K562 (cell line): ENCODE data around the gene CCDC92.

Source experiments
- JUNB ChIP-seq: fragments of 450-650 bp; formaldehyde crosslinking; conservative IDR thresholded peaks from 2 replicates; pipeline ENCODE4 v1.4.0; 2020; ENCODE audit warnings: mild to moderate bottlenecking
- KLF16 ChIP-seq: IDR thresholded peaks from 2 replicates; pipeline ENCODE4 v1.6.1; 2016; ENCODE audit warnings: antibody characterized with exemption
- SETDB1 ChIP-seq: IDR thresholded peaks from one replicate; pipeline ENCODE4 v1.6.1; 2012; ENCODE audit warnings: low read length, control low read depth, inconsistent platforms
- YY1 ChIP-seq, 3 experiments: IDR thresholded peaks; 2 replicates each; pipeline ENCODE4 v1.6.1; 2011; ENCODE audit warnings: low read length in 2 of 3, mild to moderate bottlenecking in 2 of 3, moderate library complexity in 2 of 3, borderline replicate concordance in 1 of 3, control low read depth in 1 of 3, low read depth in 1 of 3; ENCODE audit not compliant: insufficient read depth in 3 of 3, insufficient replicate concordance in 2 of 3, control insufficient read depth in 1 of 3, insufficient read length in 1 of 3; ENCODE audit errors: extremely low read depth in 1 of 3
- ZBTB17 ChIP-seq: fragments of 450-650 bp; formaldehyde crosslinking; IDR thresholded peaks from 2 replicates; pipeline ENCODE4 v1.4.0; 2020; ENCODE audit warnings: mild to moderate bottlenecking
- ZNF586 ChIP-seq: fragments of 450-650 bp; formaldehyde crosslinking; conservative IDR thresholded peaks from 2 replicates; pipeline ENCODE4 v1.4.0; 2020; ENCODE audit warnings: mild to moderate bottlenecking, moderate library complexity
- TF ChIP-seq, protein P1 (sequence below): sonication (generic); formaldehyde crosslinking; IDR thresholded peaks from 2 replicates; pipeline ENCODE4 v1.8.1; 2022; ENCODE audit warnings: missing genetic modification reagents
- TF ChIP-seq, protein P2 (sequence below), 3 experiments: IDR thresholded peaks in 2 of 3; conservative IDR thresholded peaks in 1 of 3; 2 replicates each; pipeline ENCODE4 v1.5.1; 2011 to 2012; ENCODE audit warnings: low read length in 3 of 3, mild to moderate bottlenecking in 3 of 3, control low read depth in 2 of 3, improper control_type of control experiment in 1 of 3, inconsistent platforms in 1 of 3, low read depth in 1 of 3, mixed read lengths in 1 of 3, moderate library complexity in 1 of 3; ENCODE audit not compliant: insufficient read depth in 2 of 3

- no peak for TF ChIP-seq KLF16
- TF ChIP-seq, protein P1, sequence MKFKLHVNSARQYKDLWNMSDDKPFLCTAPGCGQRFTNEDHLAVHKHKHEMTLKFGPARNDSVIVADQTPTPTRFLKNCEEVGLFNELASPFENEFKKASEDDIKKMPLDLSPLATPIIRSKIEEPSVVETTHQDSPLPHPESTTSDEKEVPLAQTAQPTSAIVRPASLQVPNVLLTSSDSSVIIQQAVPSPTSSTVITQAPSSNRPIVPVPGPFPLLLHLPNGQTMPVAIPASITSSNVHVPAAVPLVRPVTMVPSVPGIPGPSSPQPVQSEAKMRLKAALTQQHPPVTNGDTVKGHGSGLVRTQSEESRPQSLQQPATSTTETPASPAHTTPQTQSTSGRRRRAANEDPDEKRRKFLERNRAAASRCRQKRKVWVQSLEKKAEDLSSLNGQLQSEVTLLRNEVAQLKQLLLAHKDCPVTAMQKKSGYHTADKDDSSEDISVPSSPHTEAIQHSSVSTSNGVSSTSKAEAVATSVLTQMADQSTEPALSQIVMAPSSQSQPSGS (CRISPR knock-in tag), result no peak
- TF ChIP-seq YY1 (IDR thresholded peaks at IDR 0.05; ENCODE audit: borderline replicate concordance in 1 of 3, control insufficient read depth in 1 of 3, extremely low read depth in 1 of 3, insufficient read depth in 3 of 3, insufficient read length in 1 of 3, insufficient replicate concordance in 2 of 3, low read depth in 1 of 3, low read length in 2 of 3), result no peak
- TF ChIP-seq ZNF586, result no peak
- TF ChIP-seq JUNB (CRISPR knock-in tag), result no peak
- TF ChIP-seq, protein P2, sequence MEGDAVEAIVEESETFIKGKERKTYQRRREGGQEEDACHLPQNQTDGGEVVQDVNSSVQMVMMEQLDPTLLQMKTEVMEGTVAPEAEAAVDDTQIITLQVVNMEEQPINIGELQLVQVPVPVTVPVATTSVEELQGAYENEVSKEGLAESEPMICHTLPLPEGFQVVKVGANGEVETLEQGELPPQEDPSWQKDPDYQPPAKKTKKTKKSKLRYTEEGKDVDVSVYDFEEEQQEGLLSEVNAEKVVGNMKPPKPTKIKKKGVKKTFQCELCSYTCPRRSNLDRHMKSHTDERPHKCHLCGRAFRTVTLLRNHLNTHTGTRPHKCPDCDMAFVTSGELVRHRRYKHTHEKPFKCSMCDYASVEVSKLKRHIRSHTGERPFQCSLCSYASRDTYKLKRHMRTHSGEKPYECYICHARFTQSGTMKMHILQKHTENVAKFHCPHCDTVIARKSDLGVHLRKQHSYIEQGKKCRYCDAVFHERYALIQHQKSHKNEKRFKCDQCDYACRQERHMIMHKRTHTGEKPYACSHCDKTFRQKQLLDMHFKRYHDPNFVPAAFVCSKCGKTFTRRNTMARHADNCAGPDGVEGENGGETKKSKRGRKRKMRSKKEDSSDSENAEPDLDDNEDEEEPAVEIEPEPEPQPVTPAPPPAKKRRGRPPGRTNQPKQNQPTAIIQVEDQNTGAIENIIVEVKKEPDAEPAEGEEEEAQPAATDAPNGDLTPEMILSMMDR (IDR thresholded peaks at IDR 0.05 in 2 of 3, conservative IDR thresholded peaks at IDR 0.05 in 1 of 3; ENCODE audit: insufficient read depth in 2 of 3, low read depth in 1 of 3, low read length in 3 of 3), result no peak
- no peak for TF ChIP-seq SETDB1
- no peak for TF ChIP-seq ZBTB17 (CRISPR knock-in tag)
Measured at GRCh38 chr12:123903301-123904065, 69.1 kb downstream of the CCDC92 start.
